Upper lobe of right lung (tissue), 1 donor: ENCODE results near the gene NABP2. TPM values are rescaled to one million over a fixed set of nuclear protein-coding genes. Genes with fewer than 3 reads are reported as not detected.

Experiments used
- ATAC-seq: fragments of 200-7000 bp; cut with Tn5 transposase; one replicate; pipeline ENCODE4 v1.9.1; 2020; ENCODE audit warnings: mild to moderate bottlenecking, moderate library complexity
- DNase-seq: peaks from one replicate; pipeline ENCODE4 v3.0.0-alpha.2; 2020
- H3K27ac ChIP-seq: fragments of 200-600 bp; one replicate; pipeline ENCODE4 v1.8.0; 2022
- H3K27me3 ChIP-seq: fragments of 200-600 bp; one replicate; pipeline ENCODE4 v1.8.0; 2022; ENCODE audit warnings: mild to moderate bottlenecking
- H3K36me3 ChIP-seq: fragments of 200-600 bp; one replicate; pipeline ENCODE4 v1.8.0; 2022
- H3K4me1 ChIP-seq: fragments of 200-600 bp; one replicate; pipeline ENCODE4 v1.8.0; 2022
- H3K4me3 ChIP-seq: fragments of 200-600 bp; one replicate; pipeline ENCODE4 v1.8.0; 2022; ENCODE audit warnings: mild to moderate bottlenecking
- H3K9me3 ChIP-seq: fragments of 200-600 bp; one replicate; pipeline ENCODE4 v1.8.0; 2022
- intact Hi-C: fragments of 100-400 bp; cut with DNase I; formaldehyde crosslinking; loops from one replicate; pipeline ENCODE4 v1.11.0; 2022
- long read RNA-seq: library from polyadenylated mRNA; unstranded; transcript quantifications from one replicate; pipeline ENCODE4 v2.0.0, GENCODE V29; 2021
- total RNA-seq: library from RNA; stranded (reverse); fragmentation: NEBNext Ultra II Directional; extraction: Animal tissue kit (Norgen Biotek cat#: 25700); gene quantifications from one replicate; pipeline ENCODE4 v1.2.1, GENCODE V29; 2021
- TF ChIP-seq, protein P1 (sequence below): fragments of 200-600 bp; IDR thresholded peaks from one replicate; pipeline ENCODE4 v1.8.0; 2022; ENCODE audit warnings: antibody characterized with exemption
- donor health status: DM: no; HTN: yes; CAD: no; lungs with severe emphysema.

Gene NABP2
- 19.8 TPM for total RNA-seq
- long read RNA-seq, transcript NABP2-201 (7 exons, 1,417 nt), result major isoform, 20 of 29 reads
- long read RNA-seq, transcript NABP2-203 (6 exons, 1,775 nt), result minor isoform, 5 of 29 reads
- long read RNA-seq, partial matches to known transcripts, result 2 of 29 reads
- long read RNA-seq, other reads (novel, unspliced or antisense), result 1 of 29 reads

DNA sequence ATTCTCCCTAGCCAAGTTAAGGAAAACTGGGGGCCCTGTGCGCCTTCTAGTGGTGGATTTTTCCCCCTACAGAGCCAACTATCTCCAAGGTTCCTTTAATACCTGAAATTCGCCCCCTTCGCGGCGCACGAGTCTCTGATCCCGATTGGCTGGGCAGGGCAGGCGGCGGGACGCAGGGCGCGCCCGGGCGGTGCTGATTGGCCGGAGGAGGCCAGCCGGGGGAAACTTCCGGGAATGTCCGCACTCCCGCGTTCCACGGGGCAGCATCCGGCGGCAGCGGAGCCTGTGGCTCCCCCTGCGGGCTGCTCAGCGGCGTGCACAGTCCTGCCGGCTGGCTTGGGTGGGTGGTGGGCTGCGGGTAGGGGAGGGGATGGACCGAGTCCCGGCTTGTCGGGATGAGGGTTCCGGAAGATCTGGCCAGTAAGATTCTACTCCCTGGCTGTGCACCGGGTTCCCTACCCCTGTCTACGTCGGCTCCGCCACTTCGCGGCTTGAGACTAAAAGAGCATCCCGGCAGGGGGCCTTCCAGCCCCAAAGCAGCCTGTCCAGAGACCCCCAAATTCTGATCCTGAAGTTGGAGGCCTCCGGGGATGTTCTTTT is at the start of gene NABP2:
TSS of gene NABP2 (plus strand) at position 241 of the 600 bp plus-strand sequence. CDS start 515 bp downstream, outside the sequence.
- Histone ChIP-seq H3K27me3 (no peaks in the 10 kb centered on the region), H3K4me1 (peaks cover 34% of the 10 kb centered on the region), H3K4me3 (peak within 1 kb of the TSS; percentile 73), H3K36me3 (peaks cover 9% of the 10 kb centered on the region), H3K27ac (peak within 1 kb of the TSS; percentile 96), H3K9me3 (no peaks in the 10 kb centered on the region)
- DNase-seq, result peak; percentile 99
- peak; percentile 91 for ATAC-seq
- intact Hi-C loops, result no loop called here
- TF ChIP-seq, protein P1, sequence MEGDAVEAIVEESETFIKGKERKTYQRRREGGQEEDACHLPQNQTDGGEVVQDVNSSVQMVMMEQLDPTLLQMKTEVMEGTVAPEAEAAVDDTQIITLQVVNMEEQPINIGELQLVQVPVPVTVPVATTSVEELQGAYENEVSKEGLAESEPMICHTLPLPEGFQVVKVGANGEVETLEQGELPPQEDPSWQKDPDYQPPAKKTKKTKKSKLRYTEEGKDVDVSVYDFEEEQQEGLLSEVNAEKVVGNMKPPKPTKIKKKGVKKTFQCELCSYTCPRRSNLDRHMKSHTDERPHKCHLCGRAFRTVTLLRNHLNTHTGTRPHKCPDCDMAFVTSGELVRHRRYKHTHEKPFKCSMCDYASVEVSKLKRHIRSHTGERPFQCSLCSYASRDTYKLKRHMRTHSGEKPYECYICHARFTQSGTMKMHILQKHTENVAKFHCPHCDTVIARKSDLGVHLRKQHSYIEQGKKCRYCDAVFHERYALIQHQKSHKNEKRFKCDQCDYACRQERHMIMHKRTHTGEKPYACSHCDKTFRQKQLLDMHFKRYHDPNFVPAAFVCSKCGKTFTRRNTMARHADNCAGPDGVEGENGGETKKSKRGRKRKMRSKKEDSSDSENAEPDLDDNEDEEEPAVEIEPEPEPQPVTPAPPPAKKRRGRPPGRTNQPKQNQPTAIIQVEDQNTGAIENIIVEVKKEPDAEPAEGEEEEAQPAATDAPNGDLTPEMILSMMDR, result peak; percentile 86

DNA sequence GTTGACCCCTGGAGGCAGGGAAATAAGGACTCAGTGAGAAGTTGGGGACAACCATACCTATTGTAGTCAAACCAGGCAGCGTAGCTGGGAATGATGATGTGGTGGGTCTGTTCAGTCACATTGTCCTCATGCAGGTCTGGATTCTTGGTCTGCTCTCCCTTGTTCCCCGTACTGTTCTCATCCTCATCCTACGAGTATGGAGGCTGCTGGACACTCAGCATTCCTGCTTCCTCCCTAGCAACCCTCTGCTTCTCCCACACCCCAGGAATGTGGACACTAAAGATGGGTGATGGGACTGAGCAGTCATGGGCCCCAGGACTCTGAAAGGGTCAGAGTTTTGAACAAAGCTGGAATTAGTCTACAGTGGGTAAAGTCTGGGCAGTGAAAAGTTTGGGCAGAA is 45.8 kb upstream of the NABP2 start:
- intact Hi-C loops, result loop anchor here (10.0 kb wide), 1 partner anchor 54 kb away; the partner anchor contains the start of gene ESYT1
- DNase-seq (no peak), ATAC-seq (no peak)
- Histone ChIP-seq H3K9me3 (no peaks in the 10 kb centered on the region), H3K27me3 (no peaks in the 10 kb centered on the region), H3K27ac (no peak overlapping the region), H3K4me3 (no peak overlapping the region), H3K36me3 (peaks cover 98% of the 10 kb centered on the region), H3K4me1 (no peaks in the 10 kb centered on the region)
- TF ChIP-seq, protein P1, result no peak

DNA sequence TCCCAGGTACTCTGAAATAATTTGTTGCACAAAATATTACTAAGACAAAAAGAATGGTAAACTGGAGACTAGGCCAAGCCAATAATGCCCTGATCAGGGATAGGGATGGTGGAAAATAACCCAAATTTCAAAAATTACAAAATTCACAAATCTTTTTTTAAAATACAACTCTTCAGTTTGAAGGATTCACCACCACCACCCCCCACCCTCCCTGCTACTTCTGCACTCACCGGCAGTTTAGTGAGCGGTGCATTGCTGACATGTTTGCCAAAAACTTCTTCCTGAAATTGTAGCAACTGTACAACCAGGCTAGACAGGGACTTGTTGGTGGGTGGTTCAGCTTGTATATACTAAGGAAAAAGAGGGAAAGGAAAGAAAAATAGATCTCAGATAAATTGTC is 37.2 kb upstream of the NABP2 start:
- Histone ChIP-seq H3K4me1 (peaks cover 25% of the 10 kb centered on the region), H3K27ac (no peak overlapping the region), H3K27me3 (no peaks in the 10 kb centered on the region), H3K9me3 (no peaks in the 10 kb centered on the region), H3K4me3 (no peak overlapping the region), H3K36me3 (peaks cover 49% of the 10 kb centered on the region)
- intact Hi-C loops, result no loop called here
- no peak for DNase-seq
- ATAC-seq, result no peak
- TF ChIP-seq, protein P1, result no peak

DNA sequence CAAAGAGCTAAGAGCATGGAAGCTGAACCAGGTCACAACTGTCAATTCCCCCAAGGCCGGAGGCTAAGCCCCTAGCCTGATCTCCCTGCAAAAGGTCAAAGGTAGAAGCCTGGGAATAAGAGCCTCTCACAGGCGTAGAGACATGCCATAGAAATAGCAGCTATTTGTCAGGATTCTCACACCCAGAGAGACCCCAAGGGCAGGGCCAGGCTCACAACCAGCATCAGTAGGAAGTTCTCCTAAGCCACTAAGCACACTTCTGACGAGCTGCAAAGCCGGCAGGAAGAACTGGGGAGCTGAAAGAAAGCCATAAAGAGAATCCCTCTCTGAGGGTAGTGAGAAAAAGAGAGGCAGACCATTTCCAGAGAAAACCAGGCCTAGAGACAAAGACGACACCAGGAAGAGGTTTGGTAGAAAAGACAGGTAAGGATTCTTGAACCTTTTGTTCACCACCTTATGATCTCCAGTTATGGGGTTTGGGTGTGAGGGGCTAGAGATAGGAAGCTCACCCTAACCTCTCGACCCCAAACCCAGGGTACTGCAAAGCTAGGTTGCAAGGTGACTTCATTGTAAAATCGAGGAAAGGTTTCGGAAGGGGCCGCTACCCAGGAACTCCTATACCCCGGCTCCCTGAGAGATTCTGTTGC is 35.9 kb upstream of the NABP2 start:
- DNase-seq, result no peak
- TF ChIP-seq, protein P1, result no peak
- ATAC-seq, result no peak
- Histone ChIP-seq H3K4me3 (peak overlapping the region; percentile 82), H3K9me3 (no peaks in the 10 kb centered on the region), H3K36me3 (peaks cover 36% of the 10 kb centered on the region), H3K4me1 (peaks cover 25% of the 10 kb centered on the region), H3K27me3 (no peaks in the 10 kb centered on the region), H3K27ac (peak overlapping the region; percentile 77)
- intact Hi-C loops, result no loop called here

DNA sequence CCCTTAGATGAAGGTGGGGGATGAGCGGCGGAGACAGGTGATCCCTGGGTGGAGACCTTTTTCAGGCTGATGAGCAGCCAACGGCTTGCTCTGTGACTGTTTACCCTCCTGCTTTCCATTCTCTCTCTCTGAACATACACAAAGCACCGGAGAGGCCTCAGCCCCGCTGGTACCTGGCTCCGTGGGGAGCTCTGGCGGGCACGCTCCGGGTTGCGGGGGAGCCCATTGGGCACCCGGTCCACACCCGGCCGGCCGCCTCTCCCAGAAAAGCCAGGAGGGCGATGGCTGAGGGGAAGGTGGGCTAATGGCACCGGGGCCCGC is 35.4 kb upstream of the NABP2 start:
- ATAC-seq (peak; percentile 2), DNase-seq (no peak)
- Histone ChIP-seq H3K27ac (peak overlapping the region; percentile 77), H3K4me1 (peaks cover 25% of the 10 kb centered on the region), H3K9me3 (no peaks in the 10 kb centered on the region), H3K36me3 (peaks cover 32% of the 10 kb centered on the region), H3K27me3 (no peaks in the 10 kb centered on the region), H3K4me3 (peak overlapping the region; percentile 82)
- intact Hi-C loops, result no loop called here
- TF ChIP-seq, protein P1, result no peak
